ENCODE results near the gene PDLIM5.

The PDLIM5 gene

GRCh38 chr4:94571715-94572114 is 120.0 kb downstream of the PDLIM5 start:
- TF ChIP-seq FOXP2 (optimal IDR thresholded peaks at IDR 0.05; ENCODE audit: borderline replicate concordance, extremely low read depth, extremely low read length, insufficient read depth) (no peak), POLR2AphosphoS5 (IDR thresholded peaks at IDR 0.05; ENCODE audit: low read depth, low read length) (no peak), SIN3A (IDR thresholded peaks at IDR 0.05; ENCODE audit: borderline replicate concordance, insufficient read depth, low read length) (no peak), REST (IDR thresholded peaks at IDR 0.05; ENCODE audit: insufficient read depth in 1 of 2, low read depth in 2 of 2, low read length in 2 of 2) (no peak), TAF1 (IDR thresholded peaks at IDR 0.05; ENCODE audit: borderline replicate concordance, insufficient read depth, low read length) (no peak)

GRCh38 chr4:94574050-94574449 is 122.3 kb downstream of the PDLIM5 start:
- TF ChIP-seq REST (IDR thresholded peaks at IDR 0.05; ENCODE audit: insufficient read depth in 1 of 2, low read depth in 2 of 2, low read length in 2 of 2): no peak
- TF ChIP-seq SIN3A (IDR thresholded peaks at IDR 0.05; ENCODE audit: borderline replicate concordance, insufficient read depth, low read length): no peak
- no peak for TF ChIP-seq FOXP2 (optimal IDR thresholded peaks at IDR 0.05; ENCODE audit: borderline replicate concordance, extremely low read depth, extremely low read length, insufficient read depth)
- TF ChIP-seq POLR2AphosphoS5 (IDR thresholded peaks at IDR 0.05; ENCODE audit: low read depth, low read length): no peak
- no peak for TF ChIP-seq TAF1 (IDR thresholded peaks at IDR 0.05; ENCODE audit: borderline replicate concordance, insufficient read depth, low read length)

GRCh38 chr4:94574616-94575015 is 122.9 kb downstream of the PDLIM5 start:
- no peak for TF ChIP-seq POLR2AphosphoS5 (IDR thresholded peaks at IDR 0.05; ENCODE audit: low read depth, low read length)
- no peak for TF ChIP-seq SIN3A (IDR thresholded peaks at IDR 0.05; ENCODE audit: borderline replicate concordance, insufficient read depth, low read length)
- no peak for TF ChIP-seq FOXP2 (optimal IDR thresholded peaks at IDR 0.05; ENCODE audit: borderline replicate concordance, extremely low read depth, extremely low read length, insufficient read depth)
- no peak for TF ChIP-seq REST (IDR thresholded peaks at IDR 0.05; ENCODE audit: insufficient read depth in 1 of 2, low read depth in 2 of 2, low read length in 2 of 2)
- no peak for TF ChIP-seq TAF1 (IDR thresholded peaks at IDR 0.05; ENCODE audit: borderline replicate concordance, insufficient read depth, low read length)

- no peak for TF ChIP-seq TAF1 (IDR thresholded peaks at IDR 0.05; ENCODE audit: borderline replicate concordance, insufficient read depth, low read length)
- TF ChIP-seq FOXP2 (optimal IDR thresholded peaks at IDR 0.05; ENCODE audit: borderline replicate concordance, extremely low read depth, extremely low read length, insufficient read depth): no peak
- TF ChIP-seq REST (IDR thresholded peaks at IDR 0.05; ENCODE audit: insufficient read depth in 1 of 2, low read depth in 2 of 2, low read length in 2 of 2): no peak
- TF ChIP-seq SIN3A (IDR thresholded peaks at IDR 0.05; ENCODE audit: borderline replicate concordance, insufficient read depth, low read length): no peak
- no peak for TF ChIP-seq POLR2AphosphoS5 (IDR thresholded peaks at IDR 0.05; ENCODE audit: low read depth, low read length)
Measured at GRCh38 chr4:94575652-94576051, 123.9 kb downstream of the PDLIM5 start.

GRCh38 chr4:94576210-94576609 is 124.5 kb downstream of the PDLIM5 start:
- TF ChIP-seq REST (IDR thresholded peaks at IDR 0.05; ENCODE audit: insufficient read depth in 1 of 2, low read depth in 2 of 2, low read length in 2 of 2) (no peak), TAF1 (IDR thresholded peaks at IDR 0.05; ENCODE audit: borderline replicate concordance, insufficient read depth, low read length) (no peak), POLR2AphosphoS5 (IDR thresholded peaks at IDR 0.05; ENCODE audit: low read depth, low read length) (no peak)
